ENCODE measurements around the gene MAP10. TPM values are rescaled to one million over a fixed set of nuclear protein-coding genes. Genes with fewer than 3 reads are reported as not detected.

Gene MAP10
- total RNA-seq: 0.96 and 1.1 TPM in 2 replicates

GRCh38 chr1:232805269-232806185, at the start of gene MAP10:
Gene MAP10 (plus strand): TSS chr1:232805416. CDS start chr1:232805450, 34 bp downstream.

Other genes with a start within 250 kb of the MAP10 start
- gene SIPA1L2, start 175.3 kb upstream of the MAP10 start, total RNA-seq: 2.7 and 5.1 TPM in 2 replicates
- gene NTPCR, start 145.2 kb downstream of the MAP10 start, total RNA-seq: 15.1 and 19.2 TPM in 2 replicates